NCI-H128 (cell line): ENCODE measurements around the gene DPPA4.
"Not testable (repeated sequence)": the region's sequence is repeated elsewhere in the genome, so short reads cannot be mapped to it uniquely, and the experiment has no call there.

ENCODE experiments used
- DNase-seq: peaks from one replicate; lab custom pipeline; 2025; ENCODE audit not compliant: unreplicated experiment; lab: John Stamatoyannopoulos, UW

The DPPA4 gene

GRCh38 chr3:109337393-109337792 lies at the start of gene DPPA4:
TSS of gene DPPA4 (minus strand) at chr3:109337546. CDS start at chr3:109337517, 29 bp downstream.
- DNase-seq, result no peak

GRCh38 chr3:109385442-109386318 lies 48.3 kb upstream of the DPPA4 start:
- DNase-seq, result no peak

- DNase-seq, result no peak
Measured at GRCh38 chr3:109384164-109384563, 46.8 kb upstream of the DPPA4 start.

GRCh38 chr3:109382588-109382987 lies 45.2 kb upstream of the DPPA4 start:
- no peak for DNase-seq

GRCh38 chr3:109375975-109376374 lies 38.6 kb upstream of the DPPA4 start:
- no peak for DNase-seq

GRCh38 chr3:109374434-109374833 lies 37.1 kb upstream of the DPPA4 start:
- not testable (repeated sequence) for DNase-seq

- no peak for DNase-seq
Measured at GRCh38 chr3:109373933-109374332, 36.6 kb upstream of the DPPA4 start.

- no peak for DNase-seq
Measured at GRCh38 chr3:109372639-109373038, 35.3 kb upstream of the DPPA4 start.

GRCh38 chr3:109369510-109369909 lies 32.2 kb upstream of the DPPA4 start:
- no peak for DNase-seq

- DNase-seq, result no peak
Measured at GRCh38 chr3:109364088-109364487, 26.7 kb upstream of the DPPA4 start.

- no peak for DNase-seq
Measured at GRCh38 chr3:109363634-109364033, 26.3 kb upstream of the DPPA4 start.

GRCh38 chr3:109362823-109363222 lies 25.5 kb upstream of the DPPA4 start:
- no peak for DNase-seq

- DNase-seq, result not testable (repeated sequence)
Measured at GRCh38 chr3:109358809-109359208, 21.5 kb upstream of the DPPA4 start.

GRCh38 chr3:109356442-109357155 lies 19.3 kb upstream of the DPPA4 start:
- DNase-seq, result no peak

- DNase-seq, result no peak
Measured at GRCh38 chr3:109355625-109356441, 18.5 kb upstream of the DPPA4 start.

GRCh38 chr3:109353057-109353456 lies 15.7 kb upstream of the DPPA4 start:
- DNase-seq, result no peak

GRCh38 chr3:109351231-109351630 lies 13.9 kb upstream of the DPPA4 start:
- no peak for DNase-seq

- DNase-seq, result no peak
Measured at GRCh38 chr3:109346770-109347295, 9.5 kb upstream of the DPPA4 start.

- no peak for DNase-seq
Measured at GRCh38 chr3:109346099-109346498, 8.8 kb upstream of the DPPA4 start.

GRCh38 chr3:109339714-109340648 lies 2.6 kb upstream of the DPPA4 start:
- DNase-seq, result no peak
